AG09309 (cell line): ENCODE data around the gene GMNC.
A peak's percentile ranks its signal among the peaks of the same experiment; 100 is the strongest.

Experiments
- DNase-seq: peaks from one replicate; pipeline ENCODE4 v3.0.0-alpha.2; 2010; ENCODE audit warnings: low read depth
- H3K4me3 ChIP-seq: 2 replicates; pipeline ENCODE4 v1.5.1; 2011; ENCODE audit warnings: mild to moderate bottlenecking, low read depth, low read length, moderate library complexity; ENCODE audit not compliant: control insufficient read depth
- CTCF ChIP-seq: IDR thresholded peaks from 2 replicates; pipeline ENCODE4 v1.5.1; 2011; ENCODE audit warnings: mild to moderate bottlenecking, low read depth, low read length, inconsistent platforms; ENCODE audit not compliant: insufficient read depth, control insufficient read depth; ENCODE audit errors: missing control alignments

Gene GMNC

GRCh38 chr3:190862209-190863118 lies at the start of gene GMNC:
Gene GMNC, minus strand, starts transcription at chr3:190862694. Its CDS starts 79 bp downstream, at chr3:190862615.
- no peak for DNase-seq
- TF ChIP-seq CTCF = no peak
- H3K4me3 ChIP-seq = peak within 1 kb of the TSS; percentile 54

GRCh38 chr3:190911382-190911781 lies 48.9 kb upstream of the GMNC start:
- H3K4me3 ChIP-seq = no peak overlapping the region
- no peak for DNase-seq
- no peak for TF ChIP-seq CTCF

- H3K4me3 ChIP-seq = no peak overlapping the region
- no peak for DNase-seq
- no peak for TF ChIP-seq CTCF
These were observed 47.4 kb upstream of the GMNC start for GRCh38 chr3:190909908-190910307.

- no peak overlapping the region for H3K4me3 ChIP-seq
- no peak for TF ChIP-seq CTCF
- no peak for DNase-seq
These were observed 40.7 kb upstream of the GMNC start for GRCh38 chr3:190903156-190903555.

- no peak overlapping the region for H3K4me3 ChIP-seq
- no peak for TF ChIP-seq CTCF
These were observed 39.8 kb upstream of the GMNC start for GRCh38 chr3:190902292-190902691.

GRCh38 chr3:190892395-190892902 lies 30.0 kb upstream of the GMNC start:
- DNase-seq = no peak
- no peak overlapping the region for H3K4me3 ChIP-seq
- no peak for TF ChIP-seq CTCF

More at GRCh38 chr3:190902292-190902691, 39.8 kb upstream of the GMNC start:
- no peak for DNase-seq

GRCh38 chr3:190886945-190887344 lies 24.5 kb upstream of the GMNC start:
- no peak for DNase-seq
- H3K4me3 ChIP-seq = no peak overlapping the region
- TF ChIP-seq CTCF = no peak
